Astrocyte (in vitro differentiated cells and primary cell): ENCODE measurements around the gene SPIN1.

ENCODE experiments used
- EZH2 ChIP-seq: IDR thresholded peaks from 2 replicates; pipeline ENCODE4 v1.6.1; 2012; ENCODE audit warnings: mild to moderate bottlenecking, low read length, inconsistent platforms; ENCODE audit not compliant: insufficient read depth
- TF ChIP-seq, protein P1 (sequence below): IDR thresholded peaks from 2 replicates; pipeline ENCODE4 v1.5.1; 2011; ENCODE audit warnings: low read depth, mild to moderate bottlenecking, inconsistent platforms, low read length, moderate library complexity; ENCODE audit not compliant: insufficient read depth

DNA sequence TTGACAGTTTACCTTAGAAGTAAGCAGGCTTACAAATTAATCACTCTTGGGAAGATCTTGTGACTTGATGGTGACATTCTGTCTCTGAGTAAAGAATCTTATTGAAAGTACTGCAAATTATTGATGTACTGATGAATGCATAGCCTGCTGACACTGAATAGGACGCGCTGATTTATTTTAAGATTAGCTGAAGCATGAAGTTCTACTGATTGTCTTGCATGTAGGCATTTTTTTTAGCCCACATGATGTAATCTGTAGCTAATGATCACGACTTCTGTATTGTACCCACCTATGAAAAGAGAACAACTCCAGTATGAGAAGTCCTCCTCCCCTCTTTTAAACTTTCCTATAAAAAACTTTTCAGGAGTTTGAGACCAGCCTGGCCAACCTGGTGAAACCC is 28.3 kb upstream of the SPIN1 start:
- TF ChIP-seq, protein P1, sequence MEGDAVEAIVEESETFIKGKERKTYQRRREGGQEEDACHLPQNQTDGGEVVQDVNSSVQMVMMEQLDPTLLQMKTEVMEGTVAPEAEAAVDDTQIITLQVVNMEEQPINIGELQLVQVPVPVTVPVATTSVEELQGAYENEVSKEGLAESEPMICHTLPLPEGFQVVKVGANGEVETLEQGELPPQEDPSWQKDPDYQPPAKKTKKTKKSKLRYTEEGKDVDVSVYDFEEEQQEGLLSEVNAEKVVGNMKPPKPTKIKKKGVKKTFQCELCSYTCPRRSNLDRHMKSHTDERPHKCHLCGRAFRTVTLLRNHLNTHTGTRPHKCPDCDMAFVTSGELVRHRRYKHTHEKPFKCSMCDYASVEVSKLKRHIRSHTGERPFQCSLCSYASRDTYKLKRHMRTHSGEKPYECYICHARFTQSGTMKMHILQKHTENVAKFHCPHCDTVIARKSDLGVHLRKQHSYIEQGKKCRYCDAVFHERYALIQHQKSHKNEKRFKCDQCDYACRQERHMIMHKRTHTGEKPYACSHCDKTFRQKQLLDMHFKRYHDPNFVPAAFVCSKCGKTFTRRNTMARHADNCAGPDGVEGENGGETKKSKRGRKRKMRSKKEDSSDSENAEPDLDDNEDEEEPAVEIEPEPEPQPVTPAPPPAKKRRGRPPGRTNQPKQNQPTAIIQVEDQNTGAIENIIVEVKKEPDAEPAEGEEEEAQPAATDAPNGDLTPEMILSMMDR: no peak
- TF ChIP-seq EZH2: no peak
